ENCODE measurements around the gene GPR180.

DNA sequence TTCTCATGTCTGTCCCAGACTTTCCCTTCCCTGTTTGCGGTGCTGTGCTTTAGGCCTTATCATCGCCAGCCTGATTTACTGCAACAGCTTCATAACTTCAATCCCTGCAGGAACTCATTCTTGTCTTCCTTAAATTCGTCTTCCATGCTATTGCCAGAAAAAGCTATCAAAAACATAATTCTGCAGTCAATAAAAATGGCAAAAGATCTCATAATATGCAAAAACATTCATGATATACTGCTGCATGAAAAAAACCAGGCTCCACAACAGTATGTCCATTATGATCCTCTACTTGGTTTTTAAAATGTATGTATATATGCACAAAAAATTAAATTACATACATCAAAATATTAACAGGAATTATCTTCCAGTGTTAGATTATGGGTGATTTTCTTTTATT is 34.1 kb upstream of the GPR180 start:
- TF ChIP-seq CTCF (IDR thresholded peaks at IDR 0.05) = no peak
- no peak for TF ChIP-seq POLR2A (IDR thresholded peaks at IDR 0.05)
